Measurements from ENCODE around the gene COL27A1.

DNA sequence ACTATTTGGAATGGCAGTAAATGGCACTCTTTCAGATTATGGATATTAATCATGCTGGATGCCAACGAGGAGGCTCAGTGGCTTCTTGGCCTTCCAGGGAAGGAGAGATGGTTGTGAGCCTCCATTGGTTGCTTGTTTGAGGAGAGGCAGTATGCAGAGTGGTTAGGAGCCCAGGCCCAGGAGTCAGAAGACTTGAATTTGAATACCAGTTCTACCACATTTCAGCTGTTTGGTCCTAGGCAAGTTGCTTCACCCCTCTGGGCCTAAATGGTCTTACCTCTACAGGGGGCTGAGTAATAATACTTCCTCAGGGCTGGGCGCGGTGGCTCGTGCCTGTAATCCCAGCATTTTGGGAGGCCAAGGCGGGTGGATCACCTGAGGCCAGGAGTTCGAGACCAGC, 52.5 kb downstream of the COL27A1 start:
- no peak for TF ChIP-seq POLR2AphosphoS5 (IDR thresholded peaks at IDR 0.05; ENCODE audit: insufficient read depth, low read depth, low read length)
- TF ChIP-seq, protein P1, sequence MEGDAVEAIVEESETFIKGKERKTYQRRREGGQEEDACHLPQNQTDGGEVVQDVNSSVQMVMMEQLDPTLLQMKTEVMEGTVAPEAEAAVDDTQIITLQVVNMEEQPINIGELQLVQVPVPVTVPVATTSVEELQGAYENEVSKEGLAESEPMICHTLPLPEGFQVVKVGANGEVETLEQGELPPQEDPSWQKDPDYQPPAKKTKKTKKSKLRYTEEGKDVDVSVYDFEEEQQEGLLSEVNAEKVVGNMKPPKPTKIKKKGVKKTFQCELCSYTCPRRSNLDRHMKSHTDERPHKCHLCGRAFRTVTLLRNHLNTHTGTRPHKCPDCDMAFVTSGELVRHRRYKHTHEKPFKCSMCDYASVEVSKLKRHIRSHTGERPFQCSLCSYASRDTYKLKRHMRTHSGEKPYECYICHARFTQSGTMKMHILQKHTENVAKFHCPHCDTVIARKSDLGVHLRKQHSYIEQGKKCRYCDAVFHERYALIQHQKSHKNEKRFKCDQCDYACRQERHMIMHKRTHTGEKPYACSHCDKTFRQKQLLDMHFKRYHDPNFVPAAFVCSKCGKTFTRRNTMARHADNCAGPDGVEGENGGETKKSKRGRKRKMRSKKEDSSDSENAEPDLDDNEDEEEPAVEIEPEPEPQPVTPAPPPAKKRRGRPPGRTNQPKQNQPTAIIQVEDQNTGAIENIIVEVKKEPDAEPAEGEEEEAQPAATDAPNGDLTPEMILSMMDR (IDR thresholded peaks at IDR 0.05; ENCODE audit: extremely low read depth in 1 of 2, insufficient read depth in 1 of 2, low read depth in 1 of 2, low read length in 2 of 2), result no peak
- no peak for TF ChIP-seq POLR2A (IDR thresholded peaks at IDR 0.05; ENCODE audit: low read depth, low read length)
- no peak for TF ChIP-seq EZH2 (IDR thresholded peaks at IDR 0.05; ENCODE audit: borderline replicate concordance, low read depth, low read length, severe bottlenecking)
- no peak for TF ChIP-seq JUN (IDR thresholded peaks at IDR 0.05; ENCODE audit: borderline replicate concordance, insufficient read depth, insufficient read length, low read depth)

All from endothelial cell of umbilical vein (primary cell).